Middle frontal gyrus (tissue), 1 donor: ENCODE measurements around the gene GATA2.

ENCODE experiments used
- DNase-seq: peaks from one replicate; pipeline ENCODE4 v3.0.0-alpha.2; 2015; ENCODE audit warnings: low spot score; ENCODE audit errors: extremely low spot score

The GATA2 gene

GRCh38 chr3:128488636-128488990 is 4.4 kb downstream of the GATA2 start:
- no peak for DNase-seq

- no peak for DNase-seq
These were observed 5.0 kb downstream of the GATA2 start for GRCh38 chr3:128487813-128488635.

- no peak for DNase-seq
These were observed 5.5 kb downstream of the GATA2 start for GRCh38 chr3:128487538-128487812.

GRCh38 chr3:128486681-128487537 is 6.1 kb downstream of the GATA2 start:
- DNase-seq: no peak

- DNase-seq: no peak
These were observed 6.8 kb downstream of the GATA2 start for GRCh38 chr3:128486205-128486628.

GRCh38 chr3:128485282-128486204 is 7.5 kb downstream of the GATA2 start:
- no peak for DNase-seq

- DNase-seq: no peak
These were observed 8.4 kb downstream of the GATA2 start for GRCh38 chr3:128484404-128485281.

- DNase-seq: no peak
These were observed 9.2 kb downstream of the GATA2 start for GRCh38 chr3:128483657-128484403.

GRCh38 chr3:128482666-128483656 is 10.0 kb downstream of the GATA2 start:
- DNase-seq: no peak

- no peak for DNase-seq
These were observed 10.8 kb downstream of the GATA2 start for GRCh38 chr3:128482175-128482574.

GRCh38 chr3:128481438-128481942 is 11.5 kb downstream of the GATA2 start:
- no peak for DNase-seq

GRCh38 chr3:128480717-128481437 is 12.1 kb downstream of the GATA2 start:
- DNase-seq: no peak

- DNase-seq: no peak
These were observed 12.7 kb downstream of the GATA2 start for GRCh38 chr3:128480278-128480677.

GRCh38 chr3:128479558-128480086 is 13.4 kb downstream of the GATA2 start:
- DNase-seq: no peak

- DNase-seq: no peak
These were observed 14.2 kb downstream of the GATA2 start for GRCh38 chr3:128478576-128479506.

GRCh38 chr3:128476659-128477058 is 16.3 kb downstream of the GATA2 start:
- no peak for DNase-seq
